Measurements from ENCODE around the gene ZC3H15.

DNA sequence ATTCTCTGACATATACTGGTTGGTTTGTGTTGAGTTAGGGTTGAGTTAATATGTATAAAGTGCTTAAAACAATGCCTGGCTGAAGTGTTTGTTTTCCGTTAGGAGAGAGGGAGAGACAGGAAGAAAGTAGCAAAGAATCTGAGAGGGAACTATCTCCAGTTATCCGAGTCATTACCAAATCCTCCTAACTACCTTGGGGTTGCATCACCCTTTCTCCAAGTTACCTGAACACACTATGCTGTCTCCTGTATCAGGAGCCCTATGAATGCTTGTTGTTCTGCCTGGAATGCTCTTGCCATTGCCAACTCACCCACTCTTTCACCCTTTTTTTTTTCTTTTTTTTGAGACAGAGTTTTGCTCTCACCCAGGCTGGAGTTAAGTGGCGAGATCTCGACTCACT is 55.9 kb downstream of the ZC3H15 start:
- TF ChIP-seq, protein P1, sequence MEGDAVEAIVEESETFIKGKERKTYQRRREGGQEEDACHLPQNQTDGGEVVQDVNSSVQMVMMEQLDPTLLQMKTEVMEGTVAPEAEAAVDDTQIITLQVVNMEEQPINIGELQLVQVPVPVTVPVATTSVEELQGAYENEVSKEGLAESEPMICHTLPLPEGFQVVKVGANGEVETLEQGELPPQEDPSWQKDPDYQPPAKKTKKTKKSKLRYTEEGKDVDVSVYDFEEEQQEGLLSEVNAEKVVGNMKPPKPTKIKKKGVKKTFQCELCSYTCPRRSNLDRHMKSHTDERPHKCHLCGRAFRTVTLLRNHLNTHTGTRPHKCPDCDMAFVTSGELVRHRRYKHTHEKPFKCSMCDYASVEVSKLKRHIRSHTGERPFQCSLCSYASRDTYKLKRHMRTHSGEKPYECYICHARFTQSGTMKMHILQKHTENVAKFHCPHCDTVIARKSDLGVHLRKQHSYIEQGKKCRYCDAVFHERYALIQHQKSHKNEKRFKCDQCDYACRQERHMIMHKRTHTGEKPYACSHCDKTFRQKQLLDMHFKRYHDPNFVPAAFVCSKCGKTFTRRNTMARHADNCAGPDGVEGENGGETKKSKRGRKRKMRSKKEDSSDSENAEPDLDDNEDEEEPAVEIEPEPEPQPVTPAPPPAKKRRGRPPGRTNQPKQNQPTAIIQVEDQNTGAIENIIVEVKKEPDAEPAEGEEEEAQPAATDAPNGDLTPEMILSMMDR (conservative IDR thresholded peaks at IDR 0.05; ENCODE audit: low read depth in 2 of 2): no peak
- TF ChIP-seq POLR2AphosphoS5 (IDR thresholded peaks at IDR 0.05; ENCODE audit: low read depth) (no peak), EZH2 (IDR thresholded peaks at IDR 0.05; ENCODE audit: low read depth, unreplicated experiment) (no peak), JUNB (IDR thresholded peaks at IDR 0.05; ENCODE audit: unreplicated experiment) (no peak), CREB1 (CRISPR knock-in tag; IDR thresholded peaks at IDR 0.05; ENCODE audit: low read depth) (no peak), EZH2phosphoT487 (IDR thresholded peaks at IDR 0.05; ENCODE audit: unreplicated experiment) (no peak)

Data from GM23338 (cell line).